HL-60 (cell line): ENCODE data around the gene HBM.

ENCODE experiments used
- CTCF ChIP-seq: IDR thresholded peaks from one replicate; pipeline ENCODE4 v1.5.1; 2011; ENCODE audit warnings: low read length, control low read depth, inconsistent platforms; ENCODE audit not compliant: insufficient read depth
- POLR2AphosphoS5 ChIP-seq: IDR thresholded peaks from 2 replicates; pipeline ENCODE4 v1.6.1; 2012; ENCODE audit warnings: low read depth

- TF ChIP-seq CTCF (no peak), POLR2AphosphoS5 (no peak)
These were observed 22.3 kb upstream of the HBM start for GRCh38 chr16:143456-143855.
